GM20000 (cell line): ENCODE results near the gene SCTR.

Experiments
- DNase-seq: peaks from one replicate; pipeline ENCODE4 v3.0.0; 2012; ENCODE audit warnings: low spot score
- CTCF ChIP-seq: IDR thresholded peaks from 2 replicates; pipeline ENCODE4 v1.5.1; 2012; ENCODE audit warnings: mild to moderate bottlenecking, control low read depth; ENCODE audit errors: extremely low read depth, missing control alignments

SCTR gene

GRCh38 chr2:119426801-119427395, 97.4 kb downstream of the SCTR start:
- no peak for TF ChIP-seq CTCF
- no peak for DNase-seq

- no peak for DNase-seq
- no peak for TF ChIP-seq CTCF
Observed at GRCh38 chr2:119426396-119426675, 97.9 kb downstream of the SCTR start.

- DNase-seq, result no peak
- TF ChIP-seq CTCF, result no peak
Observed at GRCh38 chr2:119425620-119426395, 98.5 kb downstream of the SCTR start.

- no peak for TF ChIP-seq CTCF
- DNase-seq, result no peak
Observed at GRCh38 chr2:119425119-119425405, 99.2 kb downstream of the SCTR start.

GRCh38 chr2:119424284-119425118, 99.8 kb downstream of the SCTR start:
- DNase-seq, result no peak
- no peak for TF ChIP-seq CTCF

GRCh38 chr2:119423811-119424210, 100.5 kb downstream of the SCTR start:
- DNase-seq, result no peak
- TF ChIP-seq CTCF, result no peak

- DNase-seq, result no peak
- no peak for TF ChIP-seq CTCF
Observed at GRCh38 chr2:119423108-119423444, 101.2 kb downstream of the SCTR start.
